ENCODE results near the gene MTM1. TPM values are rescaled to one million over a fixed set of nuclear protein-coding genes. Genes with fewer than 3 reads are reported as not detected.
A peak's percentile ranks its signal among the peaks of the same experiment; 100 is the strongest.

The MTM1 gene
- total RNA-seq, 1 donor from 2014 or later = 28.4 TPM

DNA sequence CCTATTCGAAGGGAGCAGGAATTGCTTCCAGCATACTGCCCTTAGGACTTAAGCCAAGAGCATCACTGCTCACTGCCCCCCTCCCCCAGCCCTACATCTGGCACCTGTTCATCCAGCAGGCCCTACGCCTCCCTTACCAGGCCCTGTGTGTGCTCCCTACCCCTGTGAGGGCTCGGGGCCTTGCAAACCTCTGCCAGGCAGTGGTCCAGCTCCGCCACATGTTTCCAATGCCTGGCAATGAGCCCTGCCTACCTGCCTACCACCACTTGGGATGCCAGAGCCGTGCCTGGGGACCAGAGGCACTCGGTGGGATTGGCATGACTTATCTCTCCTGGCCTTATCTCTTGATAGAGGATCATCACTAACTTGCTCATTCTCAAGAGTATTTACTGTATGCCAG, 27.5 kb upstream of the MTM1 start:
- no peak for ATAC-seq
- no peak overlapping the region for H3K27ac ChIP-seq
- DNase-seq = no peak
- intact Hi-C loops (cut with DNase I) = no loop called here
- no peaks in the 10 kb centered on the region for H3K4me1 ChIP-seq
- no peaks in the 10 kb centered on the region for H3K36me3 ChIP-seq
- TF ChIP-seq, protein P1, sequence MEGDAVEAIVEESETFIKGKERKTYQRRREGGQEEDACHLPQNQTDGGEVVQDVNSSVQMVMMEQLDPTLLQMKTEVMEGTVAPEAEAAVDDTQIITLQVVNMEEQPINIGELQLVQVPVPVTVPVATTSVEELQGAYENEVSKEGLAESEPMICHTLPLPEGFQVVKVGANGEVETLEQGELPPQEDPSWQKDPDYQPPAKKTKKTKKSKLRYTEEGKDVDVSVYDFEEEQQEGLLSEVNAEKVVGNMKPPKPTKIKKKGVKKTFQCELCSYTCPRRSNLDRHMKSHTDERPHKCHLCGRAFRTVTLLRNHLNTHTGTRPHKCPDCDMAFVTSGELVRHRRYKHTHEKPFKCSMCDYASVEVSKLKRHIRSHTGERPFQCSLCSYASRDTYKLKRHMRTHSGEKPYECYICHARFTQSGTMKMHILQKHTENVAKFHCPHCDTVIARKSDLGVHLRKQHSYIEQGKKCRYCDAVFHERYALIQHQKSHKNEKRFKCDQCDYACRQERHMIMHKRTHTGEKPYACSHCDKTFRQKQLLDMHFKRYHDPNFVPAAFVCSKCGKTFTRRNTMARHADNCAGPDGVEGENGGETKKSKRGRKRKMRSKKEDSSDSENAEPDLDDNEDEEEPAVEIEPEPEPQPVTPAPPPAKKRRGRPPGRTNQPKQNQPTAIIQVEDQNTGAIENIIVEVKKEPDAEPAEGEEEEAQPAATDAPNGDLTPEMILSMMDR (IDR thresholded peaks at IDR 0.05) = no peak
- no peak overlapping the region for H3K4me3 ChIP-seq
- no peaks in the 10 kb centered on the region for H3K9me3 ChIP-seq
- H3K27me3 ChIP-seq = no peaks in the 10 kb centered on the region

DNA sequence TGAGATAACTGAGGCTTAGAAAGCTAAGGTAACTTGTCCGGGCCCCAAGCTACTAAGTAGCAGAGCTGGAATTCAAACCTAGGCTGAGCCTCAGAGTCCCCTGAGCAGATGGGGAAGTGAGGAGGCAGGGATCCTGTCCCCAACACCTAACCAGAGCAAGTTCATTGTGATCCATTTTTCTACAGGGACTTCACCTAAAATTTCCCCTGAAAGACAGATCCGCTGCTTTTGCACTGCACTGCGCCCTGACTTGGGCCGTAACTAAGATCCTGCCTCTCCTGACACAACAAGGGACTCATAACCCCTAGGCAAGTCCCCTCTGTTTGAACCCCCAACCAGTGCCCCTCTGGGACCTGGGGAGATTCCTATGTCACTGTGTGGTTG, 25.6 kb upstream of the MTM1 start:
- ATAC-seq = no peak
- Histone ChIP-seq H3K4me1 (peaks cover under 1% of the 10 kb centered on the region), H3K36me3 (no peaks in the 10 kb centered on the region), H3K4me3 (no peak overlapping the region), H3K27me3 (no peaks in the 10 kb centered on the region), H3K27ac (no peak overlapping the region), H3K9me3 (no peaks in the 10 kb centered on the region)
- TF ChIP-seq, protein P1 (IDR thresholded peaks at IDR 0.05) = no peak
- DNase-seq = no peak
- intact Hi-C loops (cut with DNase I) = no loop called here

GRCh38 chrX:150543230-150544155, 24.9 kb upstream of the MTM1 start:
- DNase-seq (no peak), ATAC-seq (no peak)
- intact Hi-C loops (cut with DNase I) = no loop called here
- H3K27ac ChIP-seq = no peak overlapping the region
- no peaks in the 10 kb centered on the region for H3K9me3 ChIP-seq
- H3K4me3 ChIP-seq = no peak overlapping the region
- no peaks in the 10 kb centered on the region for H3K27me3 ChIP-seq
- H3K36me3 ChIP-seq = no peaks in the 10 kb centered on the region
- TF ChIP-seq, protein P1 (IDR thresholded peaks at IDR 0.05) = no peak
- peaks cover 4% of the 10 kb centered on the region for H3K4me1 ChIP-seq

DNA sequence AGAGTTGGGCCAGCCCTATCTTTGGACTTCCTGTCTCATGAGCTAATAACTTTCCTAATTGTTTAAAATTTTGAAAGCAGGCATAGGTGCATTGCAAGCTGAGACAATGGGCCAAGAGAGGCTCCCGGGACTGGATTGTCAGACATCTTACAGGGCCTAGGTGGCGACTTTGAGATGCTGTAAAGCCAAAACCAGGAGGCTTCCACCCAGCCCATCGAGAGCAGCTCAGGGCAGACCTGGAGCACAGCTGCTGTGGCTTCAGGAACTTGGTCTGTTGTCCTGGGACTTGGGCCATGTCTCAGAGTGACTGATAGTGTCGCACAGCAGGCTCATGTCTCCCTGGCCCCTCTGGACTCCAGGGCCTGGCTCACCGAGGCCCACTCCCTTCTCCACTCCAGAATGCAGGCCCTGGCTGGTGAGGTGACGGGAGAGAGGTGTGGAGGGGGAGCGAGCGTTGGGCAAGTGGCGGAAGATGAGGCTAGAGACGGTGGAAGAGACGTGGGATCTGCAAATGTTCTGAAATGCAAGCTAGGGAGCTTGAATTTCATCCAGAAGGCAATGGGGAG, 24.1 kb upstream of the MTM1 start:
- TF ChIP-seq, protein P1 (IDR thresholded peaks at IDR 0.05) = no peak
- intact Hi-C loops (cut with DNase I) = no loop called here
- H3K4me3 ChIP-seq = no peak overlapping the region

DNA sequence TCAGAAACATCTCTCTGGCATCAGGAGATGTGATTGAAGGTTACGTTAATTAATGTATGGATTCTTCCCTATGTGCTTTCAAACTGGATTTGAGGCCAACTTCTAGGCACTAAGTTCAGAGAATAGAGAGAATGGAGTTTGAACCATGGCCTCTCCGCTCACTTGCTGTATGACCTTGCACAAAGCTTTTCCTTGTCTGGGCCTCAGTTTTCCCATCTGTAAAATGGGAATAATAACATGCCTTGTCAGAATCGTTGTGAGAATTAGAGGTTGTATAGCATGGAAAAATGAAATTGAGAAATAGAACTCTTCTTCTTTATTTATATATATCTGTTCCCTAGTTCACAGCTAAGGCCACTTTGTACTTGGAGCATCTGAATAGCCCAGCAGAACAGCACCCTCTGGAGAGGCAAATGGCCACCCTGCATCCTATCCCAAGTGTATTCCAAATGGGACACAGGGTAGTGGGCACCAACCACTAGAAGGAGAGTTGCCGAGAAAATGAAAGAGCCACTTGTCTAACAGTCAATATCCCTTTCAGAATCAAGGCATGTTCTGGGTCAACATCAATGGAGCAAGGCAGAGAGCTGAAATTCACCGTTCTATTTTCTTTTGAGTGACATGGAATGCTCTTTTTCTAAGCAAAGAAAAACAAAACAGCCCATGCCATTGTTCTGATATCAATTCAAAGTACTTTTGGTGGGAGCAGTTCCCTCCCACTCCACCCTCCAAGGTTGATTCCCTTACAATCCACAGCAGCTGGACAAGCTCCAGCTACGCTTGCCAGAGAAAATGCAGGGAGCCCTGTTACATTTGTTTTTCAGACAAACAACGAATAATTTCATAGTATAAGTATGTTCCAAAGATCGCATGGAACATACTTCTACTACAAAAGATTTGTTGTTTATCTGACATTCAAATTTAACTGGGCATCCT, 23.3 kb upstream of the MTM1 start:
- H3K27me3 ChIP-seq = no peaks in the 10 kb centered on the region
- TF ChIP-seq, protein P1 (IDR thresholded peaks at IDR 0.05) = no peak
- no peaks in the 10 kb centered on the region for H3K36me3 ChIP-seq
- no peak overlapping the region for H3K4me3 ChIP-seq
- H3K9me3 ChIP-seq = no peaks in the 10 kb centered on the region
- intact Hi-C loops (cut with DNase I) = no loop called here
- no peak for DNase-seq
- H3K4me1 ChIP-seq = peaks cover 4% of the 10 kb centered on the region
- no peak for ATAC-seq
- H3K27ac ChIP-seq = peak overlapping the region; percentile 17

More for the DNA sequence above, 24.1 kb upstream of the MTM1 start:
- Histone ChIP-seq H3K27me3 (no peaks in the 10 kb centered on the region), H3K9me3 (no peaks in the 10 kb centered on the region), H3K36me3 (no peaks in the 10 kb centered on the region), H3K27ac (no peak overlapping the region), H3K4me1 (peaks cover 4% of the 10 kb centered on the region)
- ATAC-seq = no peak
- no peak for DNase-seq

All from upper lobe of right lung (tissue), 1 donor.